Sigmoid colon (tissue), 7 donors: ENCODE data around the gene PRKG1. TPM values are rescaled to one million over a fixed set of nuclear protein-coding genes. Genes with fewer than 3 reads are reported as not detected.
A peak's percentile ranks its signal among the peaks of the same experiment; 100 is the strongest.
"Not testable (repeated sequence)": the region's sequence is repeated elsewhere in the genome, so short reads cannot be mapped to it uniquely, and the experiment has no call there.

Experiments
- DNase-seq: peaks from one replicate; pipeline ENCODE4 v3.0.0-alpha.2; 2019
- H3K27ac ChIP-seq, 4 donors: fragments of 200-600 bp; sonication (generic); one replicate each; pipeline ENCODE4 v1.5.1; 2016 to 2019; ENCODE audit warnings: mild to moderate bottlenecking in 1 of 4
- H3K27me3 ChIP-seq, 3 donors: fragments of 200-600 bp; sonication (generic); one replicate each; pipeline ENCODE4 v1.5.1; 2019; ENCODE audit warnings: mild to moderate bottlenecking in 1 of 3
- H3K36me3 ChIP-seq, 4 donors: fragments of 200-600 bp; sonication (generic); one replicate each; pipeline ENCODE4 v1.5.1; 2016 to 2019
- H3K4me1 ChIP-seq, 4 donors: fragments of 200-600 bp; sonication (generic); one replicate each; pipeline ENCODE4 v1.5.1; 2017 to 2019
- H3K4me3 ChIP-seq, 4 donors: fragments of 200-600 bp; sonication (generic); one replicate each; pipeline ENCODE4 v1.5.1; 2017 to 2019; ENCODE audit warnings: mild to moderate bottlenecking in 2 of 4, moderate library complexity in 1 of 4
- H3K9me3 ChIP-seq, 4 donors: fragments of 200-600 bp in 3 of 4; sonication (generic) in 3 of 4; one replicate each; pipeline versions ENCODE4 v1.5.1 to v1.6.1; 2013 to 2019
- EP300 ChIP-seq, 4 donors: sonication (generic); formaldehyde crosslinking; IDR thresholded peaks; one replicate each; pipeline ENCODE4 v1.6.1; 2017; ENCODE audit warnings: antibody characterized with exemption in 4 of 4
- POLR2A ChIP-seq, 2 donors: fragments of 450-650 bp; IDR thresholded peaks; one replicate each; pipeline ENCODE4 v1.6.1; 2016; ENCODE audit warnings: antibody characterized with exemption in 2 of 2, mild to moderate bottlenecking in 2 of 2, moderate library complexity in 2 of 2
- POLR2AphosphoS5 ChIP-seq, 4 donors: sonication (generic); formaldehyde crosslinking; IDR thresholded peaks; one replicate each; pipeline ENCODE4 v1.6.1; 2017; ENCODE audit warnings: antibody characterized with exemption in 4 of 4
- WGBS, 2 donors: extraction: QIAGEN DNeasy Blood & Tissue Kit; methylation state at CpG; one replicate each; pipeline ENCODE4 v1.1.7; 2013; 5-methylcytosine and 5-hydroxymethylcytosine counted together
- intact Hi-C: fragments of 100-400 bp; cut with DNase I; formaldehyde crosslinking; loops from one replicate; pipeline ENCODE4 v1.15.1; 2023
- polyA plus RNA-seq, 3 donors: library from polyadenylated mRNA; stranded (reverse); fragments of 200-250 nt; gene quantifications; one replicate each; pipeline ENCODE4 v1.2.3, GENCODE V29; 2013
- total RNA-seq, 4 donors: library from RNA; depleted of rRNA; stranded (reverse); fragments of >200 nt; gene quantifications; one replicate each; pipeline ENCODE4 v1.1.0, GENCODE V29; 2016
- TF ChIP-seq, protein P1 (sequence below), 4 experiments: fragments of 450-650 bp in 3 of 4; fragments of 200-600 bp in 1 of 4; IDR thresholded peaks; one replicate each; pipeline ENCODE4 v1.5.1; 2016 to 2019; ENCODE audit warnings: antibody characterized with exemption in 4 of 4, mild to moderate bottlenecking in 3 of 4, moderate library complexity in 2 of 4
- donor health status: healthy with polysubstance abuse.
- donor health status: Bipolar disorder and iron deficiency.
- donor health status: healthy.

The PRKG1 gene
- total and polyA plus RNA-seq, 7 donors: 3.7 to 92.9 (median 60.2) TPM

DNA sequence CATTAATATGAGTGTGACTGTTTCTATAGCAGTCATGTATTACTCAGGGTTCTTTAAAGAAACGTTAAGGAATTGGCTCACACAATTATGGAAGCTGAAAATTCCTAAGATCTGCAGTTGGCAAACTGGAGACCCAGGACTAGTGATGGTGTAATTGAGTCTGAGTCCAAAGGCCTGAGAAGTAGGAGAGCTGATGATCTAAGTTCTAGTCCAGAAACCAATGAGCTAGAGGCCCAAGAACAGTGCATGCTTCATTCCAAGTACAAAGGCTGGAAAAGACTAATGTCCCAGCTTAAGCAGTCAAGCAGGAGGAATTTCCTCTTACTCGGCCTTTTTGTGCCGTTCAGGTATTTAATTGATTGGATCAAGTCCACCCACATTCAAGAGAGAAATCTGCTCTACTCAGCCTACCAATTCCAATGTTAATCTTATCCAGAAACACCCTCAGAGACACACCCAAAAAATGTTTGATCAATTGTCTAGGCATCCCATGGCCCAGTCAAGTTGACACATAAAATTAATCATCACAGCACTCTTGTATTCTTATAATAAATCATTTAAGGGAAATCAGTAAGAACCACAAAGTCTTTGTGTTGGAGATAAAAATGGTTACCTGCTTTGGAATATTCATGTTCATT is 312.1 kb downstream of the PRKG1 start:
- Histone ChIP-seq H3K27me3 (no peaks in the 10 kb centered on the region), H3K4me1 (peaks cover 0 to 42% (median 26%) of the 10 kb centered on the region in 4 donors), H3K36me3 (no peaks in the 10 kb centered on the region), H3K9me3 (no peaks in the 10 kb centered on the region), H3K4me3 (no peak overlapping the region), H3K27ac (no peak overlapping the region)
- TF ChIP-seq, protein P1, sequence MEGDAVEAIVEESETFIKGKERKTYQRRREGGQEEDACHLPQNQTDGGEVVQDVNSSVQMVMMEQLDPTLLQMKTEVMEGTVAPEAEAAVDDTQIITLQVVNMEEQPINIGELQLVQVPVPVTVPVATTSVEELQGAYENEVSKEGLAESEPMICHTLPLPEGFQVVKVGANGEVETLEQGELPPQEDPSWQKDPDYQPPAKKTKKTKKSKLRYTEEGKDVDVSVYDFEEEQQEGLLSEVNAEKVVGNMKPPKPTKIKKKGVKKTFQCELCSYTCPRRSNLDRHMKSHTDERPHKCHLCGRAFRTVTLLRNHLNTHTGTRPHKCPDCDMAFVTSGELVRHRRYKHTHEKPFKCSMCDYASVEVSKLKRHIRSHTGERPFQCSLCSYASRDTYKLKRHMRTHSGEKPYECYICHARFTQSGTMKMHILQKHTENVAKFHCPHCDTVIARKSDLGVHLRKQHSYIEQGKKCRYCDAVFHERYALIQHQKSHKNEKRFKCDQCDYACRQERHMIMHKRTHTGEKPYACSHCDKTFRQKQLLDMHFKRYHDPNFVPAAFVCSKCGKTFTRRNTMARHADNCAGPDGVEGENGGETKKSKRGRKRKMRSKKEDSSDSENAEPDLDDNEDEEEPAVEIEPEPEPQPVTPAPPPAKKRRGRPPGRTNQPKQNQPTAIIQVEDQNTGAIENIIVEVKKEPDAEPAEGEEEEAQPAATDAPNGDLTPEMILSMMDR (IDR thresholded peaks at IDR 0.05): no peak
- no peak for TF ChIP-seq EP300 (IDR thresholded peaks at IDR 0.05)
- DNase-seq: no peak
- WGBS, 2 donors: 85 to 87% methylated on average over 3 of the region's 3 CpGs
- intact Hi-C loops: no loop called here

DNA sequence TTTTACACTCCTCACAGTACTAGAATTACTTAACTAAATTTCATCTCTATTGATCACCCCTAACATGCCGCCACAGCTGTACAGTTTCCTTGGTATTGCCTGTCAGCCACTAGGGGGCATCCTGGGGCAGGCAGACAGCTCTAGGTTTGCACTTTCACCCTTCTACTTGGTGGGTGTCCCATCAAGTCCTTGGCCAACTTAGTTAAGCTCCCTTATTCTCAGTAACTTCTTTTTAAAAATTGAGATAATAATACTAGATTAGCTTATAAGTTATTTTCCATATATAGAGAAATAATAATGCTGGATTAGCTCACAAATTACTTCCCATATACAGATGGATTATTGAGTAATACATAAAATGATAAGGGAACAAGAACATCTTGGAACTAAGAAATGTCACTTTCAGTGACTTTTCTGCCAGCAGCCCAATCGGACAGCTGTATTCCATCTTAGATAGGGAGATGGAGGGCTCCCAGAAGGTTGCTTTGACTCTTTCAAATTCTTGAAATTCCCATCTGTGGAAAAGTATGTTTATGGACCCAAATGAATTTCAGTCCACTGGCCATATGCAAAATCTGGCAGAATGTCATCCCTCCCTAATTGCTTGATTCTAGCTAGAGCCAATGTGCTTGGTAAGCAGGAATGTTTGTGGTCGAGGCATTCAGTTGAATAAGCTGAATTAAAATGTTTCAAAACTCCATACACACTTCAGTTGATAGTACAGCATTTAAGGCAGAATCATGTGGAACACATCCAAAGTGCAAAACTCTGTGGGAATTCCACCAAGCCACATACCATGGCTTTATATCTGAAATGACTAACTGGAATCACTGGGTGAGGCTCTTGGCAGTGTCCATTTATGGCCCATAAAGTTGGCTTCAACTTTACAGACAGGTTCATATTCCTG is 315.4 kb downstream of the PRKG1 start:
- DNase-seq: no peak
- TF ChIP-seq POLR2AphosphoS5 (IDR thresholded peaks at IDR 0.05) (no peak), POLR2A (IDR thresholded peaks at IDR 0.05) (no peak)
- TF ChIP-seq, protein P1 (IDR thresholded peaks at IDR 0.05): peak in 2 of 4 experiments; percentile 34 to 43
- peak overlapping the region in 1 of 4 donors; percentile 11 for H3K27ac ChIP-seq
- intact Hi-C loops: no loop called here
- H3K27me3 ChIP-seq: no peaks in the 10 kb centered on the region
- H3K36me3 ChIP-seq: no peaks in the 10 kb centered on the region
- 25 to 59% methylated on average over 3 of the region's 3 CpGs for WGBS, 2 donors
- H3K4me3 ChIP-seq: no peak overlapping the region
- no peaks in the 10 kb centered on the region for H3K9me3 ChIP-seq
- peaks cover 0 to 20% (median 11%) of the 10 kb centered on the region in 4 donors for H3K4me1 ChIP-seq

DNA sequence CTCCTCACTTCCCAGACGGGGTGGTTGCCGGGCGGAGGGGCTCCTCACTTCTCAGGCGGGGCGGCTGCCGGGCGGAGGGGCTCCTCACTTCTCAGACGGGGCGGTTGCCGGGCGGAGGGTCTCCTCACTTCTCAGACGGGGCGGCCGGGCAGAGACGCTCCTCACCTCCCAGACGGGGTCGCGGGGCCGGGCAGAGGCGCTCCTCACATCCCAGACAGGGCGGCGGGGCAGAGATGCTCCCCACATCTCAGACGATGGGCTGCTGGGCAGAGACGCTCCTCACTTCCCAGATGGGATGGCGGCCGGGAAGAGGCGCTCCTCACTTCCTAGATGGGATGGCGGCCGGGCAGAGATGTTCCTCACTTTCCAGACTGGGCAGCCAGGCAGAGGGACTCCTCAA is 318.7 kb downstream of the PRKG1 start:
- H3K36me3 ChIP-seq, H3K4me3 ChIP-seq, H3K27me3 ChIP-seq, H3K27ac ChIP-seq, H3K9me3 ChIP-seq, intact Hi-C loops, DNase-seq: not testable (repeated sequence)
- H3K4me1 ChIP-seq: peaks cover 0 to 22% (median 21%) of the 10 kb centered on the region in 4 donors
- 97% methylated on average over 29 of the region's 29 CpGs for WGBS, 2 donors

DNA sequence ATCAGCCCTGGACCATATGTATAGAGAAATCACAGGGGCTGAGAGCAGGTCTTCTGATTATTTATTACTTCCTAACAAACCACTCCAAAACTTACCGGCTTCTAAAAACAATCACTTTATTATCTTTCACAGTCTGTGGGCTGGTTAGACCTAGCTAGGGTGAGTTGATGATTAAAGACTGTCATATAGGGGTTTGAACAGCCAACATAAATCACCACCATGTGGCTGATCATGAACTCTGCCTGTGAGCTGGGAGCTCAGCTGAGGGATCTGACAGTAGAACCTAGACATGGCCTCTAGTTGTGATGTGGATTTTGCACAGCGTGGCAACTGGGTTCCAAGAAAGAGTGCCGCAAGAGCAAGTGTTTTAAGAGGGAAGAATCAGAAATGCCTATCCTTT is 319.8 kb downstream of the PRKG1 start:
- no peak overlapping the region for H3K4me3 ChIP-seq
- intact Hi-C loops: no loop called here
- no peak overlapping the region for H3K27ac ChIP-seq
- no peaks in the 10 kb centered on the region for H3K36me3 ChIP-seq
- WGBS, 2 donors: 75 to 85% methylated on average over 3 of the region's 3 CpGs
- TF ChIP-seq, protein P1 (IDR thresholded peaks at IDR 0.05): no peak
- TF ChIP-seq POLR2A (IDR thresholded peaks at IDR 0.05) (no peak), EP300 (IDR thresholded peaks at IDR 0.05) (no peak), POLR2AphosphoS5 (IDR thresholded peaks at IDR 0.05) (no peak)
- no peak for DNase-seq
- peaks cover 0 to 26% (median 24%) of the 10 kb centered on the region in 4 donors for H3K4me1 ChIP-seq
- H3K9me3 ChIP-seq: no peaks in the 10 kb centered on the region
- no peaks in the 10 kb centered on the region for H3K27me3 ChIP-seq

DNA sequence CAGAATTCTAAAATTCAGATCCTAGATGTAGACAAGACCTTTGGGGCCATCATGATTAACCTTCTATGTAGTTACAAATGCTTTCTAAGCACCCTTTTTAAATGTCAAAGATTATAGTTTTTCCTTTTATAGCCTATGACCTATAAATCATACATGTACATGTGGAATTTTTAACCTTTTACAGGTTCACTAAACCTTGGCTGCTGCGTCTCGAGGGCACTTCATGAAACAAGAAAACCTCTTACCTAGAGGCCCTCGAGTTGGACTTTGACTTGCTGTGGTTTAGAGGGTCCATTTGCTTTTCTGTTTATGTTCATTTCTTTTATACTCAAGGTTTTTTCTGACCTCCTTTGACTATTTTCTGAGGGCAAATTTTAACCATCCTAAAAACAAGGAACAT is 323.0 kb downstream of the PRKG1 start:
- intact Hi-C loops: no loop called here
- DNase-seq: no peak
- Histone ChIP-seq H3K36me3 (no peaks in the 10 kb centered on the region), H3K9me3 (no peaks in the 10 kb centered on the region), H3K27me3 (no peaks in the 10 kb centered on the region), H3K4me1 (peaks cover 0 to 15% (median 14%) of the 10 kb centered on the region in 4 donors), H3K27ac (no peak overlapping the region), H3K4me3 (no peak overlapping the region)
- WGBS, 2 donors: 19 to 64% methylated on average over 3 of the region's 3 CpGs
- TF ChIP-seq EP300 (IDR thresholded peaks at IDR 0.05) (no peak), POLR2A (IDR thresholded peaks at IDR 0.05) (no peak)
